Kidney capillary endothelial cell (primary cell): ENCODE measurements around the gene TRPV2.

Experiments used
- DNase-seq: peaks from one replicate; pipeline ENCODE4 v3.0.0-alpha.2; 2018; ENCODE audit warnings: low spot score

TRPV2 gene

GRCh38 chr17:16407911-16408588, 7.3 kb upstream of the TRPV2 start:
- no peak for DNase-seq

- no peak for DNase-seq
Observed at GRCh38 chr17:16417399-16417798, 2.0 kb downstream of the TRPV2 start.

DNA sequence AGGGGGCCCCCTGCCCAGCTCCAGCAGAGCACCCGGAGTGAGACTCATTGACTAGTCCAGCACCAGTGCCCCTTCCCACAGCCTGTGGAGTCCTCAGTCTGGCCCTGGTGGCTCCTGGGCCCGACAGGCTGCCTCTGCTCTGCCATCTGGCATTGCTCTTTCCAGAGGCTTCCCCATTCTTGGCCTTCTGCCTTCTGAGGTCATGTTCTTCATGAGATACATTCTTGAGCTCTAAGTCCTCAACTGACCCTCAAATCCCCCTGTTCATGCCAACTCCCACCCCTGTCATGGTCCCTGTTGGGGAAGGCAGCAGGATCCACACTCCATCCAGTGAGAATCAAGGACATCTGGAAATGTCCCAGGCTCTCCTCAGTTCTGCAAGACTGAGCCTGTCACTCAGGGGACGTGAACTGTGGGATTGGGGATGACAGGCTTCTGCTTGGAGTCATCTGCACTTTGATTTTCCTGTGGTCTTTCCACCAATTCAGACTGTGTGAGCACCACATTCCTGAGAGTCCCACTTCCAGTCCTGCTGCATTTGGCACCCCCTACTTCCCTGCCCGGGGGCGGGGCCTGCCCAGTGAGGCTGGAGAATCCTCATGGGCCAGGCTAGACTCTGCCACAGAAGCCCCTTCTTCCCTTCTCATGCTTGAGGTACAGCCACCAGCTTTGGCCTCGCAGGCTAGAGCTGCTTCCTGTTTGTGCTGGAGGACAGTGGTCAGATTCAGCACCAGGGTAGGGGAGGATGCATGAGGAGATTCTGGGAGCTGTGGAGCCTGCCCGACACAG, 2.7 kb downstream of the TRPV2 start:
- no peak for DNase-seq

GRCh38 chr17:16418685-16419068, 3.3 kb downstream of the TRPV2 start:
- no peak for DNase-seq

GRCh38 chr17:16419074-16419928, 3.9 kb downstream of the TRPV2 start:
- no peak for DNase-seq

- no peak for DNase-seq
Observed at GRCh38 chr17:16419929-16420271, 4.5 kb downstream of the TRPV2 start.

DNA sequence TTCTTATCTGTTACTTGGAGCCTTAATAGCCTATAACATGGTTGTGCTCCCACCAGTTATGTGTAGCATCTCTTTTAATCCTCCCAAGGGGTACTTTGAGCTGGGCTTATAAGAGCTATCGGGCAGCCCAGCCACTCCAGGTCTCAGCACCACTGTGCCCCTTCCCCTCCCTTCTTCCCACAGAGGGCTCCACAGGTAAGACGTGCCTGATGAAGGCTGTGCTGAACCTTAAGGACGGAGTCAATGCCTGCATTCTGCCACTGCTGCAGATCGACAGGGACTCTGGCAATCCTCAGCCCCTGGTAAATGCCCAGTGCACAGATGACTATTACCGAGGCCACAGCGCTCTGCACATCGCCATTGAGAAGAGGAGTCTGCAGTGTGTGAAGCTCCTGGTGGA, 7.0 kb downstream of the TRPV2 start:
- DNase-seq = no peak

DNA sequence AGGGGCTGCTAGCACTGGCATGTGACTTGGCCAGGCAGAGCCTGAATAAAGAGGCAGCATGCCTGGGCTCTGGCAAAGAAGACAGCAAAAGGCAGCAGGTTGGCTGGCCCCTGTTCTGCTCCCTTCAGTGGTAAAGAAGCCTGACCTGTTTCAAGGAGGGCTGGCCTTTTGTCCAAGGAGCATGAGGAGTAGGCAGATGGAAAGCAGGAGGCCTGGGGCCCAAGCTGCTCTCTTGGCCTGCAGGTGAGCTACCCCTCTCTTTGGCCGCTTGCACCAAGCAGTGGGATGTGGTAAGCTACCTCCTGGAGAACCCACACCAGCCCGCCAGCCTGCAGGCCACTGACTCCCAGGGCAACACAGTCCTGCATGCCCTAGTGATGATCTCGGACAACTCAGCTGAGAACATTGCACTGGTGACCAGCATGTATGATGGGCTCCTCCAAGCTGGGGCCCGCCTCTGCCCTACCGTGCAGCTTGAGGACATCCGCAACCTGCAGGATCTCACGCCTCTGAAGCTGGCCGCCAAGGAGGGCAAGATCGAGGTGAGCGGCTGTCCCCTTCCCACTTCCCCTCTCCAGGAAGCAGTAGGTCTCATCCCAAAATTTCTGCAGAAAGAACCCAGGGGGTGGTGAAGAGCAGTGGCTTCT, 8.0 kb downstream of the TRPV2 start:
- DNase-seq = no peak

DNA sequence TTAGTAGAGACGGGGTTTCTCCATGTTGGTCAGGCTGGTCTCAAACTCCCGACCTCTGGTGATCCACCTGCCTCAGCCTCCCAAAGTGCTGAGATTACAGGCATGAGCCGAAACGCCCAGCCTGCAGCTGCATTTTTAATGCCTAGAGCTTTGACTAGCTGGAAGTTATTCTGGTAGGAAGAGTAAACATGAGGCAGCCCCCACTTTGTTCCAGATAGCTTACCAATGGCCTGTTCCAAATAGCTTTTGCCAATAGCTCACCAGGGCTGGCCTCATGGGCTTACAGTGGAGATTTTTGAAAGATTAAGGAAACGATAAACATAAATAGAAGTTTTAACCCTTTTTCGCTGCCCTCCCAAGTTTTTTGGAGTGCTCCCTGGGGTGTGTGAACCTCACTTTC, 9.8 kb downstream of the TRPV2 start:
- no peak for DNase-seq

DNA sequence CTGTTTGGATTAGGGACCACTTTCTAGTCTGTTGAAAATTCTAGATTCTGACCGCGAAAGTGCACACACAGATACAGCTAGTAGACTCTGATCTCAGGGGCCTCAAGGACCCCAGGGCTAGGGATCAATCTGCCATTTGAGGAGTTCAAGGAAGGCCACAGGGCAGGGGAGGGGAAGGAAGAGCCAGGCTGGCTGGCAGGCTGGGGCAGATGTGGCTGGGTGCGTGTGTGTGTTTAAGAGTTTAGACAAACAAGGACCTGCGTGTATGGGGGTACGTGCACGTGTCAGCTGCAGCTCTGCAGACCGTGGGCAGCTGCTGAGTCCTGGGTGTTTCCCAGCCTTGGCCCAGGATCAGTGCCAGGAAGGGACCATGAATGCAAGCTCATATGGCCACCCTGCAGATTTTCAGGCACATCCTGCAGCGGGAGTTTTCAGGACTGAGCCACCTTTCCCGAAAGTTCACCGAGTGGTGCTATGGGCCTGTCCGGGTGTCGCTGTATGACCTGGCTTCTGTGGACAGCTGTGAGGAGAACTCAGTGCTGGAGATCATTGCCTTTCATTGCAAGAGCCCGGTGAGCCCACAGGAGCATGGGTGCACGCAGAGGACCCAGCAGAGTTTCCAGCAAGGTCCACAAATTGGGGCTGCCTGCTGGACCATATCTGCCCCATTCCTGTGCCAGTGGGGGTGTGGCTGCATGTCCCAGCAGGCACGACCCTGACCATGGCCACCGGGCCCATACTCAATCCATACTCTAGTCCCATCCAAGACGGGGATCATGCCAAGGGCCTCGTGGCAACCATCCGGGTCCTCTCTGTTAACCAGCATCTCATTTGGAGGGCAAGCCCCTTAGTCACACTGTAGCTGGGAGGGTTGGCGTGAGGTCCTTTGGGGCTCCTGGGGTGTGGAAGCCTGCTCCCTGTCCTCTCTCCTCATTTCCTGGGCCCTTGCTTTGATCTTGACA, 10.6 kb downstream of the TRPV2 start:
- DNase-seq = no peak

DNA sequence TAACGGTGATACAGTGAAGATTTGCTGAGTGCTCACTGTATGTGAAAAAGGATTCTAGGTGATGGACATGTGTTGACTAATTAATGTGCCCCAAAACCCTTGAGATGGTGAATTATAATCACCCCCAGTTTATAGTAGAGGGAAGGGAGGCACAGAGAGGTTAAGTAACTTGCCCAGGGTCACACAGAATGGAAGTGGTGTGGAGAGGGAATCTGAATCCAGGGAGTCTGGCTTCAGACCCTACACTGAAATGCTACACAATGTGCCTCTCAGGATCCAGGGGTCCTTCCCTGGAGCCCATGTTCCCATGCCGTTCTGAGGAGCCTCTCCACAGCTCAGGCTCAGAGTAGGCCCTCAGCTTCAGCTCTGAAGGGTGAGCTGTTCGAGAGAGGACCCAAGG, 11.6 kb downstream of the TRPV2 start:
- DNase-seq = no peak

GRCh38 chr17:16428098-16428882, 12.9 kb downstream of the TRPV2 start:
- no peak for DNase-seq

GRCh38 chr17:16429083-16429482, 13.7 kb downstream of the TRPV2 start:
- no peak for DNase-seq

- DNase-seq = no peak
Observed at GRCh38 chr17:16430650-16431049, 15.3 kb downstream of the TRPV2 start.

GRCh38 chr17:16432017-16432416, 16.6 kb downstream of the TRPV2 start:
- no peak for DNase-seq

DNA sequence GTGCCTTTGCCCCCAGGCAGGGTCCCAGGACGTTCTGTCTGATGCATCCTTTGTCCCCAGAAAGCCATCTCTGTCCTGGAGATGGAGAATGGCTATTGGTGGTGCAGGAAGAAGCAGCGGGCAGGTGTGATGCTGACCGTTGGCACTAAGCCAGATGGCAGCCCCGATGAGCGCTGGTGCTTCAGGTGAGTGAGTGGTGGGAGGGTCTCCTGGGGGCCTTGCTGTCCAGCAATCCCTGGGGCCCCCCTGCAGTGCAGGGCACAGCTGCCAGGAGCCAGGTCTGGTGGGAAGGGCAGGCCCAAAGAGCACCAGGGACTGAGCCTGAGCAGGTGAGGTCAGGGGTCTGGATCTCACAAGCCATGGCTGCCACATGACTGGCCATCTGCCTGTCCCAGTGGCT, 18.1 kb downstream of the TRPV2 start:
- no peak for DNase-seq

- no peak for DNase-seq
Observed at GRCh38 chr17:16434662-16435061, 19.3 kb downstream of the TRPV2 start.

DNA sequence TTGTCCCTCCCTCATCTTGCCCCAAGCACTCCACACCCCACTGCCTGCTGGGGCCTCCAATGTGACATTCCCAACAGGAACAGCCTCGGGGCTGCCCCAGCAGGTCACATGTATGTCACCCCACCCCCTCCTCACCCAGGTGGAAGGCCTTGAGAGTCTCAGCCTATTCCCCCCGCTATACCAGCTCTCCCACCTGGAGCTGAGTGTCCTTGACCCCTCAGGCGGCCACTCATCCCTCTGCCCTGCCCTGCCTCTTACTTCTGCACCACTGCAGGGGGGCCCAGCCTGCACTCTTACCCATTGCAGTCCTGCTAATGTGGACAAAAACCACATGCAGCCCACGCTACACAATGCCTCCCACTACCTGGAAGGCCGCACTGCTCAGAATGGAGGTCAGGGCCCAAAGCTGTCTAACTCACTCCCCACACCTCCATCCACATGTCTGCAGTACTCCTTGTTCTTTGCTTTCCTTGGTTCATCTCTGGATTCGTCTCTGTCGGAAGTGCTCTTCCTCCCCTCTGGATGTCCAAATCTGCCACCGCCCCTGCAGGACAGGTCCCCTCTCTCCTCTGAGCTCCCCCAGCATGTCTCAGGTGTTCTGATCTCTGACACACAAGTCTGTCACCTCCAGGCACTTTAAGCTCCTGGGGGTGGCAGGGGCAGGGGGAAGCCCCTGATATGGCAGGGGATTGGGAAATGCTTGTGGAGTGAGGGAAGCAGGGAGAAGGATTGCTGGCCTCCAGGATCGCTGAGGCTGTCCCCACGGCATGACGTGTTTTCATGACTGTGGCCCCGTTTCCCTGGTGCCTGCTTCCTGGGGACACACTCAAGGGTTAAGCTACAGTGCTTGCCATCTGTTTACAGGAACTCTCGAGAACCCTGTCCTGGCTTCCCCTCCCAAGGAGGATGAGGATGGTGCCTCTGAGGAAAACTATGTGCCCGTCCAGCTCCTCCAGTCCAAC, 20.8 kb downstream of the TRPV2 start:
- no peak for DNase-seq

DNA sequence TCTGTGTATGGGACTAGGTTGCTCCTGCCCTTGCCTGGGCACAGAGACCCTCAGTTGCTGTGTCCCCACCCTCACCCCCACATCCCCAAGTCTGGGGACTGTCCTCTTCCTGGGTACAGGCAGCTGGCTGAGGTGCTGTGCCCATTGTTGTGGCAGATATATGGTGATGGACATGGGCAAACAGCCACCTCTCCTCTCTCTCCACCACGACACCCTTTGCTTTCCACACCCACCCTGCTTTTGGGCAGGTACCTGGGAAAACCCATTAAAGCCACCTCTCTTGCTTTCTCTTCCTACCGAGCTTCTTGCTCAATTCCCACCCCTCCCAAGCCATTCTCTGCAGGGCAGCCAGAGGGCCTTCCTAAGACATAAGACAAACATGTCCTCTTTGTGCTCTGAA, 21.7 kb downstream of the TRPV2 start:
- DNase-seq = no peak
